Smooth muscle cell (in vitro differentiated cells): Measurements from ENCODE around the gene SRGAP1. TPM values are rescaled to one million over a fixed set of nuclear protein-coding genes. Genes with fewer than 3 reads are reported as not detected.

ENCODE experiments used
- DNase-seq: peaks from one replicate; lab custom pipeline; 2025; ENCODE audit not compliant: unreplicated experiment; lab: John Stamatoyannopoulos, UW
- H2AFZ ChIP-seq: fragments of 200-600 bp; sonication (generic); 2 replicates; pipeline ENCODE4 v1.6.0; 2016; ENCODE audit warnings: antibody characterized with exemption, low read depth, mild to moderate bottlenecking
- H3F3A ChIP-seq: fragments of 200-600 bp; sonication (generic); 2 replicates; pipeline ENCODE4 v1.6.0; 2017; ENCODE audit warnings: antibody characterized with exemption, low read depth
- H3K27ac ChIP-seq: fragments of 200-600 bp; sonication (generic); 2 replicates; pipeline ENCODE4 v1.5.1; 2016; ENCODE audit warnings: low read depth, mild to moderate bottlenecking
- H3K27me3 ChIP-seq: fragments of 200-600 bp; sonication (generic); 2 replicates; pipeline ENCODE4 v1.6.1; 2016; ENCODE audit warnings: low read depth, mild to moderate bottlenecking
- H3K36me3 ChIP-seq: fragments of 200-600 bp; sonication (generic); 2 replicates; pipeline ENCODE4 v1.5.1; 2016; ENCODE audit warnings: low read depth
- H3K4me1 ChIP-seq: fragments of 200-600 bp; sonication (generic); 2 replicates; pipeline ENCODE4 v1.5.1; 2016; ENCODE audit warnings: low read depth
- H3K4me2 ChIP-seq: fragments of 200-600 bp; sonication (generic); 2 replicates; pipeline ENCODE4 v1.6.0; 2016; ENCODE audit warnings: mild to moderate bottlenecking
- H3K4me3 ChIP-seq: fragments of 200-600 bp; sonication (generic); 2 replicates; pipeline ENCODE4 v1.5.1; 2016; ENCODE audit warnings: mild to moderate bottlenecking
- H3K79me2 ChIP-seq: fragments of 200-600 bp; sonication (generic); 2 replicates; pipeline ENCODE4 v1.6.0; 2016; ENCODE audit warnings: low read depth, mild to moderate bottlenecking
- H3K9ac ChIP-seq: fragments of 200-600 bp; sonication (generic); 2 replicates; pipeline ENCODE4 v1.6.0; 2016; ENCODE audit warnings: low read depth
- H3K9me3 ChIP-seq: fragments of 200-600 bp; sonication (generic); replicated peaks from 2 replicates; pipeline ENCODE4 v1.5.1; 2016; ENCODE audit warnings: low read depth
- H4K20me1 ChIP-seq: fragments of 200-600 bp; sonication (generic); 2 replicates; pipeline ENCODE4 v1.6.0; 2016; ENCODE audit warnings: low read depth
- WGBS: methylation state at CpG from one replicate; pipeline ENCODE4 v1.1.7; 2016; ENCODE audit warnings: low lambda C conversion rate; 5-methylcytosine and 5-hydroxymethylcytosine counted together
- polyA plus RNA-seq: library from polyadenylated mRNA; unstranded; fragments of >200 nt; fragmentation: Nextera tagmentation; extraction: Ambion mirVana; gene quantifications from 2 replicates; pipeline ENCODE4 v1.2.1, GENCODE V29; 2016
- total RNA-seq: library from RNA; depleted of rRNA; stranded (reverse); fragments of >200 nt; gene quantifications from 2 replicates; pipeline ENCODE4 v1.2.3, GENCODE V29; 2014
- TF ChIP-seq, protein P1 (sequence below): fragments of 200-600 bp; sonication (generic); IDR thresholded peaks from 2 replicates; pipeline ENCODE4 v1.5.1; 2017; ENCODE audit warnings: borderline replicate concordance, mild to moderate bottlenecking, antibody characterized with exemption; ENCODE audit not compliant: insufficient read depth, poor library complexity, severe bottlenecking

The SRGAP1 gene
- total and polyA plus RNA-seq, 2 experiments from 2014 or later: 4.0 to 5.9 TPM

DNA sequence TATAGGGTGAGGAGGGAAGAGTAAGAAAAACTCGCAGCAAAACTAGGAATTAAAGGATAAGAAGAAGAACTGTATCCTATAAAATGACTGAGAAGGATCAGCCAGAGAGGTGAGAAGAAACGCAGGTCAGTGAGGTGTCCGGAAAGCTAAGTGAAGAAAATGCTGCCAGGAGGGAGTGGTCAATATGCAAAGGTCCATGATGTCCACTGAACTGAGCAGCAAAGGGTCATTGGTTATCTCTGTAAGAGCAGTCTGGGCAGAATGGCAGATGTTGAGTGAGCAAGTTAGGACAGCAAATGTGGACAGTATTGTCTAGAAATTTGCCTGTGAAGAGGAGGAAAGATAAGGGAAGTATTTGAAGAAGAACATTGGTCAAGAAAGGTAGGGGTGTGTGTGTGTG is 155.4 kb downstream of the SRGAP1 start:
- no peak overlapping the region for H3K9ac ChIP-seq
- no peak for DNase-seq
- H3K4me2 ChIP-seq: no peak overlapping the region
- H3F3A ChIP-seq: no peaks in the 10 kb centered on the region
- no peaks in the 10 kb centered on the region for H3K9me3 ChIP-seq
- TF ChIP-seq, protein P1, sequence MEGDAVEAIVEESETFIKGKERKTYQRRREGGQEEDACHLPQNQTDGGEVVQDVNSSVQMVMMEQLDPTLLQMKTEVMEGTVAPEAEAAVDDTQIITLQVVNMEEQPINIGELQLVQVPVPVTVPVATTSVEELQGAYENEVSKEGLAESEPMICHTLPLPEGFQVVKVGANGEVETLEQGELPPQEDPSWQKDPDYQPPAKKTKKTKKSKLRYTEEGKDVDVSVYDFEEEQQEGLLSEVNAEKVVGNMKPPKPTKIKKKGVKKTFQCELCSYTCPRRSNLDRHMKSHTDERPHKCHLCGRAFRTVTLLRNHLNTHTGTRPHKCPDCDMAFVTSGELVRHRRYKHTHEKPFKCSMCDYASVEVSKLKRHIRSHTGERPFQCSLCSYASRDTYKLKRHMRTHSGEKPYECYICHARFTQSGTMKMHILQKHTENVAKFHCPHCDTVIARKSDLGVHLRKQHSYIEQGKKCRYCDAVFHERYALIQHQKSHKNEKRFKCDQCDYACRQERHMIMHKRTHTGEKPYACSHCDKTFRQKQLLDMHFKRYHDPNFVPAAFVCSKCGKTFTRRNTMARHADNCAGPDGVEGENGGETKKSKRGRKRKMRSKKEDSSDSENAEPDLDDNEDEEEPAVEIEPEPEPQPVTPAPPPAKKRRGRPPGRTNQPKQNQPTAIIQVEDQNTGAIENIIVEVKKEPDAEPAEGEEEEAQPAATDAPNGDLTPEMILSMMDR: no peak
- no peaks in the 10 kb centered on the region for H3K36me3 ChIP-seq
- H3K4me3 ChIP-seq: no peak overlapping the region
- H2AFZ ChIP-seq: no peak overlapping the region
- no peak overlapping the region for H3K27ac ChIP-seq
- H3K27me3 ChIP-seq: no peaks in the 10 kb centered on the region
- H3K79me2 ChIP-seq: no peaks in the 10 kb centered on the region
- H4K20me1 ChIP-seq: no peaks in the 10 kb centered on the region
- H3K4me1 ChIP-seq: no peaks in the 10 kb centered on the region
- 96% methylated on average over 3 of the region's 3 CpGs for WGBS

DNA sequence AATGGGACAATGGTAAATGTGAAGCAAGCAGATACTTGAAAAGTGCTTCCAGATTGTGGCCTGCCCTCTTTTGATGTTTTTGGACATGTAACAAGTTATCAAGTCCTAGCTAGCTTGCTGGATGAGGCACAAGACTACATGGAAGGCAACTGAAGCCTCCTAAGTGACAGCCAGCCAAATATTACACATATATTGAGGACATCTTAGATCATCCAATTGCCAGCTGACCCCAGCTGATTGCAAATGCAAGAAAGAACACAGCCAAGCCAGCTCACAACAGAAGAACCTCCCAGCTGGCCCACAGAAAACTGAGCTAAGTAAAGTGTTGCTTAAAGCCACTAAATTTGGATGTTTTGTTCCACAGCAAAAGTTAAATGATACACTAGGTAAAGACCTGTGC is 156.9 kb downstream of the SRGAP1 start:
- H4K20me1 ChIP-seq: no peaks in the 10 kb centered on the region
- H3K4me3 ChIP-seq: no peak overlapping the region
- no peaks in the 10 kb centered on the region for H3K4me1 ChIP-seq
- no peak for DNase-seq
- H3K36me3 ChIP-seq: no peaks in the 10 kb centered on the region
- H3F3A ChIP-seq: peaks cover 5% of the 10 kb centered on the region
- no peaks in the 10 kb centered on the region for H3K27me3 ChIP-seq
- TF ChIP-seq, protein P1: no peak
- no peak overlapping the region for H3K4me2 ChIP-seq
- no peaks in the 10 kb centered on the region for H3K9me3 ChIP-seq
- H3K27ac ChIP-seq: no peak overlapping the region
- H3K79me2 ChIP-seq: no peaks in the 10 kb centered on the region
- H2AFZ ChIP-seq: no peak overlapping the region
- H3K9ac ChIP-seq: no peak overlapping the region

DNA sequence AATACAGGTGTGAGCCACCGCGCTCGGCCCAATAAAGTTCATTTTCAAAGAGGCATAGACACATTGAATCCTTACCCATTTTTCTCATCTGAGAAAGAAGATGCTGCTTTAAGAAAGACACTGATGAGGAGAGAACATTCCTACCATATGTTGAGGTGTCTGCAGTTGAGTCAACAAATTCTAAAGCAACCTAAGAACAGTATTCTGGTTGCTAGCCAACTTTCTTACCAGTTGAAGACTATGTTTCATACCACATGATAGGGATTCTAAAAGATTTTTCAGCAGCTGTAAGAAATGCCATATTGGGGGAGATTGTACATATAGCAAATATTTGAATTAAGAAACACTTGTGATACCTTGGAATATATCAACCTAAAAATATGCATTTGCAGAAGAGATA is 160.1 kb downstream of the SRGAP1 start:
- Histone ChIP-seq H3K4me1 (peaks cover 4% of the 10 kb centered on the region), H3K27ac (no peak overlapping the region), H4K20me1 (no peaks in the 10 kb centered on the region), H3K4me3 (no peak overlapping the region), H3K36me3 (no peaks in the 10 kb centered on the region), H3K4me2 (no peak overlapping the region), H3K9me3 (no peaks in the 10 kb centered on the region), H3K27me3 (no peaks in the 10 kb centered on the region), H2AFZ (no peak overlapping the region), H3K79me2 (no peaks in the 10 kb centered on the region), H3F3A (peaks cover 15% of the 10 kb centered on the region), H3K9ac (no peak overlapping the region)
- over 99% methylated on average over 3 of the region's 3 CpGs for WGBS
- DNase-seq: no peak
- TF ChIP-seq, protein P1: no peak

DNA sequence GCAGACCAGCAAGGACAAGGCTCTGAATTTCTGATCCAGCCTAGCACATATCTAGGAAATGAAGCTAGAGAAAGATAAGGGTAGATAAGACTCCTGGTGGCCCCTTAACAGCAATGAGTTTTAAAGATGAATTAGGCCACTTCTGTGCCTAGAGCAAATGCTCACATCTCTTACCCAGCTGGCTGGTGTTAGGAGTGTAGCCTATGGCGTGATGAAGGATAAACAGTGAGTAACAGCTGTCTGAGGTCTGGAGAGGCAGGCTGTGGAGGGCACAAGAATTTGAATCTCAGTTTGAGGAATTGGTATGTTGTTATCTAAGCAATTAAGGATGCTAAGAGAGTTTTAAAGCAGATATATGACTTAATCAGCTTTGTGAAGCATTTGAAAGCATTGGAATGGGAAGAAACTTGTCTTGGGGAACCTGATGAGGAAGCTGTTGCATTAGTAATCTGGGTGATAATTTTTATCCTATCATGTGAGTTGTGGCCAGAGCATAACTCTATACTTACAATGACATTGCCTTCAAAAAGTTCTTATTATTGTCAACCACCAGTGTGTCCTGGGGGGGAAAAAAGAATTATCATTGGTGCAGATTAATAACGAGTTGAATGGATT is 161.8 kb downstream of the SRGAP1 start:
- DNase-seq: no peak
- no peaks in the 10 kb centered on the region for H4K20me1 ChIP-seq
- H3K9me3 ChIP-seq: no peaks in the 10 kb centered on the region
- no peaks in the 10 kb centered on the region for H3K27me3 ChIP-seq
- TF ChIP-seq, protein P1: no peak
- H3K36me3 ChIP-seq: no peaks in the 10 kb centered on the region
- peaks cover 4% of the 10 kb centered on the region for H3K4me1 ChIP-seq
- peak overlapping the region; percentile 34 for H3K4me2 ChIP-seq
- H3K79me2 ChIP-seq: no peaks in the 10 kb centered on the region
- no peak overlapping the region for H3K4me3 ChIP-seq
- H3K27ac ChIP-seq: peak overlapping the region; percentile 91
- peak overlapping the region; percentile 30 for H3K9ac ChIP-seq
- H2AFZ ChIP-seq: no peak overlapping the region
- peaks cover 15% of the 10 kb centered on the region for H3F3A ChIP-seq
- 46% methylated on average over 2 of the region's 2 CpGs for WGBS
